Vagina (tissue), 2 donors: Measurements from ENCODE around the gene DOCK4.

Experiments
- POLR2AphosphoS5 ChIP-seq, 2 donors: sonication (generic); formaldehyde crosslinking; IDR thresholded peaks; one replicate each; pipeline ENCODE4 v1.9.0; 2017; ENCODE audit warnings: antibody characterized with exemption in 2 of 2, mild to moderate bottlenecking in 2 of 2, low read depth in 1 of 2; ENCODE audit not compliant: insufficient read depth in 1 of 2
- TF ChIP-seq, protein P1 (sequence below), 3 experiments: fragments of 450-650 bp in 2 of 3; fragments of 200-600 bp in 1 of 3; sonication (generic) in 1 of 3; IDR thresholded peaks; one replicate each; pipeline ENCODE4 v1.5.1; 2017 to 2019; ENCODE audit warnings: antibody characterized with exemption in 3 of 3, mild to moderate bottlenecking in 2 of 3, moderate library complexity in 2 of 3

DNA sequence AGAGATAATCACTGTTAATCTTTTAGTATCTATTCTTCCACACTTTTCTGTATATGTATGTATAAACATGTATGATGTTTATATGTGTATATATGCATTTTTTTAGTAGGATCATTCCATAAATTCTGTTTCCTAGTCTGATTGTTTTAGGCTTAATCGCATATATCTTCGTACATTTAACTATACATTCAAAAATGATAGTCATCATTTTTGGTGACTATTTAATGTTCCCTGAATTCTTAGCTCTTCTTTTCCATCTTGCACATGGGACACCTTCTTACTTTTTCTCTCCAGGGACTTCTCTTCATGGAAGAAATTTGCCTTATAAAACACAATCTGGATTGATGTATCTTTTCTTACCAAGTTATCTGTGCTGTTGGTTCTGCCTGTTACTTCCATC lies 42.4 kb upstream of the DOCK4 start:
- no peak for TF ChIP-seq POLR2AphosphoS5 (IDR thresholded peaks at IDR 0.05; ENCODE audit: insufficient read depth in 1 of 2, low read depth in 1 of 2)
- TF ChIP-seq, protein P1, sequence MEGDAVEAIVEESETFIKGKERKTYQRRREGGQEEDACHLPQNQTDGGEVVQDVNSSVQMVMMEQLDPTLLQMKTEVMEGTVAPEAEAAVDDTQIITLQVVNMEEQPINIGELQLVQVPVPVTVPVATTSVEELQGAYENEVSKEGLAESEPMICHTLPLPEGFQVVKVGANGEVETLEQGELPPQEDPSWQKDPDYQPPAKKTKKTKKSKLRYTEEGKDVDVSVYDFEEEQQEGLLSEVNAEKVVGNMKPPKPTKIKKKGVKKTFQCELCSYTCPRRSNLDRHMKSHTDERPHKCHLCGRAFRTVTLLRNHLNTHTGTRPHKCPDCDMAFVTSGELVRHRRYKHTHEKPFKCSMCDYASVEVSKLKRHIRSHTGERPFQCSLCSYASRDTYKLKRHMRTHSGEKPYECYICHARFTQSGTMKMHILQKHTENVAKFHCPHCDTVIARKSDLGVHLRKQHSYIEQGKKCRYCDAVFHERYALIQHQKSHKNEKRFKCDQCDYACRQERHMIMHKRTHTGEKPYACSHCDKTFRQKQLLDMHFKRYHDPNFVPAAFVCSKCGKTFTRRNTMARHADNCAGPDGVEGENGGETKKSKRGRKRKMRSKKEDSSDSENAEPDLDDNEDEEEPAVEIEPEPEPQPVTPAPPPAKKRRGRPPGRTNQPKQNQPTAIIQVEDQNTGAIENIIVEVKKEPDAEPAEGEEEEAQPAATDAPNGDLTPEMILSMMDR (IDR thresholded peaks at IDR 0.05) = no peak
